H1 (cell line): ENCODE data around the gene CTNNA3.

Source experiments
- NRF1 ChIP-seq: IDR thresholded peaks from 2 replicates; pipeline ENCODE4 v1.6.1; 2011; ENCODE audit warnings: mild to moderate bottlenecking, low read depth, low read length, improper control_type of control experiment
- TF ChIP-seq, protein P1 (sequence below): IDR thresholded peaks from 2 replicates; pipeline ENCODE4 v1.6.1; 2012; ENCODE audit warnings: inconsistent platforms
- TF ChIP-seq, protein P2 (sequence below), 3 experiments: IDR thresholded peaks; 1 replicate in 2 of 3; 2 replicates in 1 of 3; pipeline versions ENCODE4 v1.5.1 to v1.6.1; 2011; ENCODE audit warnings: low read length in 3 of 3, mild to moderate bottlenecking in 3 of 3, inconsistent platforms in 2 of 3, low read depth in 1 of 3, moderate library complexity in 1 of 3; ENCODE audit not compliant: insufficient read depth in 1 of 3; ENCODE audit errors: control extremely low read depth in 1 of 3

DNA sequence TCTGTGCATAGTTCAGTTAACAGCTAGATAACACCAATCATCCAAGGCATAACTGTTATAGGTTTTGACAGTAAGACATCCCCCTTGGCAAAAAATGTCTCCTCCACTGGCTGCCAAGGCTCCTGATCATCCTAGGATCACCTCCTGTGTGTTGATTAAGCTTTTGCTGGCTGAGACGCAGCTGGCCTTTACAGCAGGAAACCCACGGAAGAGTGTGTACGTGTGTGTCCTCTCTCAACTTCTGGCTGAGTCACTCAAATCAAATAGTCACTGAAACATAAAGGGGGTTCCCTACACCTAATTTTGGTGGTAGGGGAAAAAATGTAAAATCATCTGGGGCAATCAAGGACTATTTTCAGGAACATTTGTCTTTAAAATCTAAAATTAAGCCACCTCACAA, 208.8 kb downstream of the CTNNA3 start:
- no peak for TF ChIP-seq NRF1
- TF ChIP-seq, protein P1, sequence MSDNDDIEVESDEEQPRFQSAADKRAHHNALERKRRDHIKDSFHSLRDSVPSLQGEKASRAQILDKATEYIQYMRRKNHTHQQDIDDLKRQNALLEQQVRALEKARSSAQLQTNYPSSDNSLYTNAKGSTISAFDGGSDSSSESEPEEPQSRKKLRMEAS: no peak
- TF ChIP-seq, protein P2, sequence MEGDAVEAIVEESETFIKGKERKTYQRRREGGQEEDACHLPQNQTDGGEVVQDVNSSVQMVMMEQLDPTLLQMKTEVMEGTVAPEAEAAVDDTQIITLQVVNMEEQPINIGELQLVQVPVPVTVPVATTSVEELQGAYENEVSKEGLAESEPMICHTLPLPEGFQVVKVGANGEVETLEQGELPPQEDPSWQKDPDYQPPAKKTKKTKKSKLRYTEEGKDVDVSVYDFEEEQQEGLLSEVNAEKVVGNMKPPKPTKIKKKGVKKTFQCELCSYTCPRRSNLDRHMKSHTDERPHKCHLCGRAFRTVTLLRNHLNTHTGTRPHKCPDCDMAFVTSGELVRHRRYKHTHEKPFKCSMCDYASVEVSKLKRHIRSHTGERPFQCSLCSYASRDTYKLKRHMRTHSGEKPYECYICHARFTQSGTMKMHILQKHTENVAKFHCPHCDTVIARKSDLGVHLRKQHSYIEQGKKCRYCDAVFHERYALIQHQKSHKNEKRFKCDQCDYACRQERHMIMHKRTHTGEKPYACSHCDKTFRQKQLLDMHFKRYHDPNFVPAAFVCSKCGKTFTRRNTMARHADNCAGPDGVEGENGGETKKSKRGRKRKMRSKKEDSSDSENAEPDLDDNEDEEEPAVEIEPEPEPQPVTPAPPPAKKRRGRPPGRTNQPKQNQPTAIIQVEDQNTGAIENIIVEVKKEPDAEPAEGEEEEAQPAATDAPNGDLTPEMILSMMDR (IDR thresholded peaks at IDR 0.05; ENCODE audit: control extremely low read depth in 1 of 3, insufficient read depth in 1 of 3, low read depth in 1 of 3, low read length in 3 of 3): no peak
